ENCODE measurements around the gene HNRNPL.
A peak's percentile ranks its signal among the peaks of the same experiment; 100 is the strongest.
"Not testable (repeated sequence)": the region's sequence is repeated elsewhere in the genome, so short reads cannot be mapped to it uniquely, and the experiment has no call there.

HNRNPL gene

DNA sequence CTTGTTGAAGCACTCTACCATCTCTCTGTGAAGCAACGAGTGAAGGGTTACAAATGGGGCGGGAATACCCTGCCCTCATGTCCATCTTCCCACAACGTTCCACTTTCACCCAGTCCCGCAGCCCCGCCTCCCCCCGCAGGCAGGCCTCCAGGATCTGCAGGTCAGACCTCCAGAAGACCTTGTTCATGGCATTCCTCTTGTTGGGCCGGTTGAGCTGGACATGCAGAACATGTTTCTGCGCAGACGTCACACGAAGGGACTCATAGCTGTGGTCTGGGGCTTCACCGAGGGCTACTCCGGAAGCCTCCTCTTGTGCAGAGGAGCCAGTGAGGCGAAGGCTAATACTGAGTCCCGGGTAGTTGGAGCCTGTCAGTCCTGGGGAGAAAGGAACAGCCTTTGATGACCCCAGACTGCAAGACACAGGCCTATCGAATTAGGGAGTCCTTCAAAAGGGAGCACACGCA lies 18.6 kb downstream of the HNRNPL start:
- TF ChIP-seq, protein P1, sequence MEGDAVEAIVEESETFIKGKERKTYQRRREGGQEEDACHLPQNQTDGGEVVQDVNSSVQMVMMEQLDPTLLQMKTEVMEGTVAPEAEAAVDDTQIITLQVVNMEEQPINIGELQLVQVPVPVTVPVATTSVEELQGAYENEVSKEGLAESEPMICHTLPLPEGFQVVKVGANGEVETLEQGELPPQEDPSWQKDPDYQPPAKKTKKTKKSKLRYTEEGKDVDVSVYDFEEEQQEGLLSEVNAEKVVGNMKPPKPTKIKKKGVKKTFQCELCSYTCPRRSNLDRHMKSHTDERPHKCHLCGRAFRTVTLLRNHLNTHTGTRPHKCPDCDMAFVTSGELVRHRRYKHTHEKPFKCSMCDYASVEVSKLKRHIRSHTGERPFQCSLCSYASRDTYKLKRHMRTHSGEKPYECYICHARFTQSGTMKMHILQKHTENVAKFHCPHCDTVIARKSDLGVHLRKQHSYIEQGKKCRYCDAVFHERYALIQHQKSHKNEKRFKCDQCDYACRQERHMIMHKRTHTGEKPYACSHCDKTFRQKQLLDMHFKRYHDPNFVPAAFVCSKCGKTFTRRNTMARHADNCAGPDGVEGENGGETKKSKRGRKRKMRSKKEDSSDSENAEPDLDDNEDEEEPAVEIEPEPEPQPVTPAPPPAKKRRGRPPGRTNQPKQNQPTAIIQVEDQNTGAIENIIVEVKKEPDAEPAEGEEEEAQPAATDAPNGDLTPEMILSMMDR (IDR thresholded peaks at IDR 0.05; ENCODE audit: control insufficient read depth, extremely low read depth, insufficient read depth): no peak
- peak overlapping the region; percentile 88 for H3K4me3 ChIP-seq (ENCODE audit: low read depth, low read length)
- peak; percentile 92 for DNase-seq (ENCODE audit: low read depth)

DNA sequence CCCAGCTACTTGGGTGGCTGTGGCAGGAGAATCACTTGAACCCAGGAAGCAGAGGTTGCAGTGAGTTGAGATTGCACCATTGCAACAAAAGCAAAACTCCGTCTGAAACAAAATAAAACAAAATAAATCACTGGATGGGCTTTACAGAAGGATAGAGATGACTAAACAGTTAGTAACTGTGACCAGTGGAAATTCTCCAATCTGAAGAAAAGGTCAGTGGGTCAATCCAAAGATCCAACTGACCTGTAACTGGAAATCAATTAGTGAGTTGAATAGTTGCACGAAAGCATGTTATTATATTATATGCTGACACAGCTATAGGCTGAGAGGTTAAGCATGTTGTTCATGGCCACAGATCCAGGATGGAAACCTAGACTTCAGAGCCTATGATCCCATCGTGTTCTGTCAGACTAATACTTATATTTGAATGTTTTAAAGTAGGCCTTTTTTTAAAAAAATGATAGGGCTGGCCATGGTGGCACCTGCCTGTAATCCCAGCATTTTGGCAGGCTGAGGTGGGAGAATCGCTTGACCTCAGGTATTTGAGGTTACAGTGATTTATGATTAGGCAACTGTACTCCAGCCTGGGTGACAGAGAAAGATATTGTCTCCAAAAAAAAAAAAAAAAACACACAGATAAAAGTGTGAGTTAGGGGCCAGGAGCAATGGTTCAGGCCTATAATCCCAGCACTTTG lies 19.6 kb downstream of the HNRNPL start:
- peak overlapping the region; percentile 88 for H3K4me3 ChIP-seq (ENCODE audit: low read depth, low read length)
- no peak for DNase-seq (ENCODE audit: low read depth)
- TF ChIP-seq, protein P1 (IDR thresholded peaks at IDR 0.05; ENCODE audit: control insufficient read depth, extremely low read depth, insufficient read depth): no peak

DNA sequence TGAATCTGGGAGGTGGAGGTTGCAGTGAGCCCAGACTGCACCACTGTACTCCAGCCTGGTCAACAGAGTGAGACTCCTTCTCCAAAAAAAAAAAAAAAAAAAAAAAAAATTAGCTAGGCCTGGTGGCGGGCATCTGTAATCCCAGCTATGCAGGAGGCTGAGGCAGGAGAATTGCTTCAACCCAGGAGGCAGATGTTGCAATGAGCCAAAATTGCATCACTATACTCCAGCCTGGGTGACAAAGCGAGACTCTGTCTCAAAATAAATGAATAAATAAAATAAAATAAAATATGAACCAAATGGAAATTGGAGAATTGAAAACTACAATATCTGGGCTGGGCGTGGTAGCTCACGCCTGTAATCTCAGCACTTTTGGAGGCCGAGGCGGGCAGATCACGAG lies 20.6 kb downstream of the HNRNPL start:
- H3K4me3 ChIP-seq (ENCODE audit: low read depth, low read length); DNase-seq (ENCODE audit: low read depth): not testable (repeated sequence)

DNA sequence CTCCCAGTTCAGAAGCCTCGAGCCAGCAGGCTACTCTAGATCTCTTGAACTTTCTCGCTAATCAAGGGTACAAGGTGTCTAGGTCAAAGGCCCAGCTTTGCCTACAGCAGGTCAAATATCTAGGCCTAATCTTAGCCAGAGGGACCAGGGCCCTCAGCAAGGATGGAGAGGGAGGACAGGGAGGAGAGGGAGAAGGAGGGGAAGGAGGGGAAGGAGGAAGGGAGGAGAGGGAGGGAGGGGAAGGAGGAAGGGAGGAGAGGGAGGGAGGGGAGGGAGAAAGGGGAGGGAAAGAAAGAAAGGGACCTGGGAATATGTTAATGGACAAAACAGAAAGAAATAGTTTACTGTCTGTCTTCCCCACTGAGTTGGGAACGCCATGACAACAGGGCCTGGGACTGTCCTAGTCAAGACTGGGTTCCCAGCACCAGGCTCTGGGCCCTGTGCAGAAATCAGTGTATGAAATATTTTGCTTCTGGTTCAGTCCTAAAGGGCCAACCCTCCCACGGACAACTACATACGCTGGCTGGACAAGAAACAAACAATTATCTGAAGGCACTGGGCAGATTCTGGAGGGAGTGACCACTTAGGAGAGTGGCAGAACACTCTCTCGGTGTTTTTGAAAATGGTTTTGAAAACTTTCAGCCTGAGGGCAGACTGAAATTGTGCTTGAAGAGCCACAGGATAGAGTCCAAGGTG lies 22.8 kb downstream of the HNRNPL start:
- DNase-seq (ENCODE audit: low read depth): no peak
- TF ChIP-seq, protein P1 (IDR thresholded peaks at IDR 0.05; ENCODE audit: control insufficient read depth, extremely low read depth, insufficient read depth): no peak

DNA sequence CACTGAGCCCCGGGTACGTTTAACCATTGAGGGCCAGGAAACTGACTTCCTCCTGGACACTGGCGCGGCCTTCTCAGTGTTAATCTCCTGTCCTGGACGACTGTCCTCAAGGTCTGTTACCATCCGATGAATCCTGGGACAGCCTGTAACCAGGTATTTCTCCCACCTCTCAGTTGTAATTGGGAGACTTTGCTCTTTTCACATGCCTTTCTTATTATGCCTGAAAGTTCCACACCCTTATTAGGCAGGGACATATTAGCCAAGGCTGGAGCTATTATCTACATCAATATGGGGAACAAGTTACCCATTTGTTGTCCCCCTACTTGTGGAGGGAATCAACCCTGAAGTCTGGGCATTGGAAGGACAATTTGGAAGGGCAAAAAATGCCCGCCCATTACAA lies 23.9 kb downstream of the HNRNPL start:
- not testable (repeated sequence) for H3K4me3 ChIP-seq (ENCODE audit: low read depth, low read length); DNase-seq (ENCODE audit: low read depth)

More for the DNA sequence above, 22.8 kb downstream of the HNRNPL start:
- H3K4me3 ChIP-seq (ENCODE audit: low read depth, low read length): no peak overlapping the region

DNA sequence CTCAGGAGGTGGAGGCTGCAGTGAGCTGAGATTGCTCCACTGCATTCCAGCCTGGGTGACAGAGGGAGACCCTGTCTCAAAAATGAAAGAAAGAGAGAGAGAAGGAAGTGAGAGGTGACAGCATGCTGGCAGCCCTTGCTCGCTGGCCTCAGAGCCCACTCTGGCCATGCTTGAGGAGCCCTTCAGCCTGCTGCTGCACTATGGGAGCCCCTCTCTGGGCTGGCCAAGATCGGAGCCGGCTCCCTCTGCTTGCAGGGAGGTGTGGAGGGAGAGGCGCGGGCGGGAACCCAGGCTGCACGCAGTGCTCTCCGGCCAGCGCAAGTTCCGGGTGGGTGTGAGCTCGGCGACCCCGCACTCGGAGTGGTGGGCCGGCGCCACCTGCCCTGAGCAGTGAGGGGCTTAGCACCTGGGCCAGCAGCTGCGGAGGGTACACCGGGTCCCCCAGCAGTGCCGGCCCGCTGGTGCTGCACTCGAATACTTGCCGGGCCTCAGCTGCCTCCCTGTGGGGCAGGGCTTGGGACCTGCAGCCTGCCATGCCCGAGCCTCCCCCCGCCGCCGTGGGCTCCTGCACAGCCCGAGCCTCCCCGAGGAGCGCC lies 28.5 kb downstream of the HNRNPL start:
- H3K4me3 ChIP-seq (ENCODE audit: low read depth, low read length); DNase-seq (ENCODE audit: low read depth): not testable (repeated sequence)

DNA sequence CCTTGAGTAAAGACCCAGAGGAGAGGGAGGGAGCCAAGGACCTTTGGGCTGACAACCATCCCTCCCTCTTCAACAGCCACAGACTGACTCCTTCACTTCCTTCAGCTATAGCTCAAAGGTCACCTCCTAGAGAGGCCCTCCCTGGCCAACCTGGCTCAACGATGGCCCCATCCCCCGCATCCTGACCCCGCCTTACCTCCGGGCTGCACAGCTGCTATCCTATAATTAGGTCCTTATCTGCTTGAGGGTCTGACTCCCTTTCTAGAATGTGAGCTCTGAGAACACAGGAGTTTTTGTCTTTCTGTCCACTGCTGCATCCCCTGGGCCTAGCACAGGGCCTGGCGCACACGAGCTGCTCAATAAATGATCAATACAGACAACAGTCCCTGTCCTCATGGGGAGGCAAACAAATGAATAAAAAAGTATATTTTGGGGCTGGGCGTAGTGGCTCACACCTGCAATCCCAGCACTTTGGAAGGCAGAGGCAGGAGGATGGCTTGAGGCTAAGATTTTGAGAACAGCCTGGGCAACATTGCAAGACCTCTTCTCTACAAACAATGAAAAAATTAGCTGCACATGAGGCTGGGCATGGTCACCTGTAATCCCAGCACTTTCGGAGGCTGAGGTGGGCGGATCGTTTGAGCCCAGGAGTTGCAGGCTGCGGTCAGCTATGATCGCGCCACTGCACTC lies 30.4 kb downstream of the HNRNPL start:
- H3K4me3 ChIP-seq (ENCODE audit: low read depth, low read length): no peak overlapping the region
- no peak for DNase-seq (ENCODE audit: low read depth)
- TF ChIP-seq, protein P1 (IDR thresholded peaks at IDR 0.05; ENCODE audit: control insufficient read depth, extremely low read depth, insufficient read depth): no peak

DNA sequence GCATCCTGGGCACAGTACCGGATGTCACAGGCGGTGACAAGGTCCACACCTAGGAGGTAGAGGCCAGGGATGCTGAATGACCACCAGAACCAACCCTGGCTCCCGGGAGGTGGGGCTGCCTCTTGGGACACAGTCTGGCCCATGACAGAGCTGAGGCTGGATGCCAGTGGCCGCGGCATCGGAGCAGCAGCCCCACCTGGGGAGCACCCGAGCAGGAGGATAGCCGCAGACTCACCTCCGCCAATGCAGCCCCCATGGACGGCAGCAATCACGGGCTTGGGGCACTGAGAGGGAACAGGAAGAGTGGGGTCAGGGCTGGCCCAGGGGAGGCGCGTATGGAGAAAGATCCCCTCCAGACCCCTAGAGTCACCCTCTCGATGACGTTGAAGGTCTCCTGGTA lies 32.7 kb downstream of the HNRNPL start:
- no peak for DNase-seq (ENCODE audit: low read depth)
- H3K4me3 ChIP-seq (ENCODE audit: low read depth, low read length): no peak overlapping the region
- TF ChIP-seq, protein P1 (IDR thresholded peaks at IDR 0.05; ENCODE audit: control insufficient read depth, extremely low read depth, insufficient read depth): no peak

Data from LNCaP clone FGC (cell line).